Mucosa of descending colon (tissue), 3 donors: ENCODE results near the gene DSG1. TPM values are rescaled to one million over a fixed set of nuclear protein-coding genes. Genes with fewer than 3 reads are reported as not detected.

Experiments
- ATAC-seq: fragments of 200-7000 bp; cut with Tn5 transposase; one replicate; pipeline ENCODE4 v1.9.1; 2020; ENCODE audit warnings: mild to moderate bottlenecking, moderate library complexity
- DNase-seq, 3 donors: peaks; one replicate each; pipeline ENCODE4 v3.0.0-alpha.2; 2020
- H3K36me3 ChIP-seq: fragments of 200-600 bp; one replicate; pipeline ENCODE4 v1.8.0; 2021; ENCODE audit warnings: low read depth, mild to moderate bottlenecking
- H3K4me1 ChIP-seq: fragments of 200-600 bp; one replicate; pipeline ENCODE4 v1.8.0; 2021; ENCODE audit warnings: low read depth, mild to moderate bottlenecking
- H3K4me3 ChIP-seq: fragments of 200-600 bp; one replicate; pipeline ENCODE4 v1.8.0; 2021; ENCODE audit warnings: mild to moderate bottlenecking
- H3K9me3 ChIP-seq: fragments of 200-600 bp; one replicate; pipeline ENCODE4 v1.8.0; 2021; ENCODE audit warnings: mild to moderate bottlenecking
- intact Hi-C, 2 donors: fragments of 100-400 bp; cut with DNase I in 1 of 2; cut with micrococcal nuclease in 1 of 2; formaldehyde crosslinking; loops; one replicate each; pipeline versions ENCODE4 v1.11.0 to v1.11.1; 2022; cut with DNase I, micrococcal nuclease
- total RNA-seq, 3 donors: library from RNA; stranded (reverse); fragmentation: NEBNext Ultra II Directional in 2 of 3; extraction: Animal tissue kit (Norgen Biotek cat#: 25700) in 2 of 3; gene quantifications; one replicate each; pipeline versions ENCODE4 v1.2.1 to v1.2.4, GENCODE V29; 2021 to 2023
- TF ChIP-seq, protein P1 (sequence below): fragments of 200-600 bp; IDR thresholded peaks from one replicate; pipeline ENCODE4 v1.8.0; 2022; ENCODE audit warnings: antibody characterized with exemption, mild to moderate bottlenecking
- donor health status: DM: no; HTN: no; CAD: no; lungs with moderate emphysema.
- donor health status: DM: no; HTN: no; CAD: no.
- donor health status: DM: no; HTN: yes; CAD: no.

DSG1 gene
- total RNA-seq, 3 donors from 2014 or later = not detected

DNA sequence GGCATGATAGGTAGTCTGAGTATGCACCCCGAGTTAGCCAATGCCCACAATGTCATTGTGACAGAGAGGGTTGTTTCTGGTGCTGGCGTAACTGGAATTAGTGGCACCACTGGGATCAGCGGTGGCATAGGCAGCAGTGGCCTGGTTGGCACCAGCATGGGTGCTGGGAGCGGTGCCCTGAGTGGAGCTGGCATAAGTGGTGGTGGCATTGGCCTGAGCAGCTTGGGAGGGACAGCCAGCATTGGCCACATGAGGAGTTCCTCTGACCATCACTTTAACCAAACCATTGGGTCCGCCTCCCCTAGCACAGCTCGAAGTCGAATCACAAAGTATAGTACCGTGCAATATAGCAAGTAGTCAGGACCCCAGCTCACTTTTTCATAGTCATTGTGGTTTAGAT is 37.0 kb downstream of the DSG1 start:
- ATAC-seq = no peak
- H3K36me3 ChIP-seq = no peaks in the 10 kb centered on the region
- intact Hi-C loops = no loop called here
- no peaks in the 10 kb centered on the region for H3K9me3 ChIP-seq
- H3K4me3 ChIP-seq = no peak overlapping the region
- no peaks in the 10 kb centered on the region for H3K4me1 ChIP-seq
- TF ChIP-seq, protein P1, sequence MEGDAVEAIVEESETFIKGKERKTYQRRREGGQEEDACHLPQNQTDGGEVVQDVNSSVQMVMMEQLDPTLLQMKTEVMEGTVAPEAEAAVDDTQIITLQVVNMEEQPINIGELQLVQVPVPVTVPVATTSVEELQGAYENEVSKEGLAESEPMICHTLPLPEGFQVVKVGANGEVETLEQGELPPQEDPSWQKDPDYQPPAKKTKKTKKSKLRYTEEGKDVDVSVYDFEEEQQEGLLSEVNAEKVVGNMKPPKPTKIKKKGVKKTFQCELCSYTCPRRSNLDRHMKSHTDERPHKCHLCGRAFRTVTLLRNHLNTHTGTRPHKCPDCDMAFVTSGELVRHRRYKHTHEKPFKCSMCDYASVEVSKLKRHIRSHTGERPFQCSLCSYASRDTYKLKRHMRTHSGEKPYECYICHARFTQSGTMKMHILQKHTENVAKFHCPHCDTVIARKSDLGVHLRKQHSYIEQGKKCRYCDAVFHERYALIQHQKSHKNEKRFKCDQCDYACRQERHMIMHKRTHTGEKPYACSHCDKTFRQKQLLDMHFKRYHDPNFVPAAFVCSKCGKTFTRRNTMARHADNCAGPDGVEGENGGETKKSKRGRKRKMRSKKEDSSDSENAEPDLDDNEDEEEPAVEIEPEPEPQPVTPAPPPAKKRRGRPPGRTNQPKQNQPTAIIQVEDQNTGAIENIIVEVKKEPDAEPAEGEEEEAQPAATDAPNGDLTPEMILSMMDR = no peak
- DNase-seq = no peak

DNA sequence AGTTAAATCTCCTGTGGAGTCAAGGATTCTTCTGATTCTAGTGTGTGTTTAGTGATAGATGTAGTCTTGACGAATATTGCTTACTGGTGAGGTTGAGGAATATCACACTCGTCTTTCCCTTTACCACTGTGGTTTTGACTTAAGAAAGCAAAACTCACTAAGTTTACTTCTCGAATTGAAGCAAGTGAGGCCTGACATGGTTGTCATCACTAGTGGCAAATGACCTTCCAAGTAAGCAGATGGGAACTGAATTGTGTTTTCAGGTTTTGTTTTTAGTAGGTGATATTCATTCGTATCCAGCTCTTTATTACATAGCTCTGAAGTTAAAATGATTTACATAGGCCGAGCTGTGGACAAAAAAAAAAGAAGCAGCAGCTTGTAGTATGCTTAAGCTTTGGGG is 38.1 kb downstream of the DSG1 start:
- no peaks in the 10 kb centered on the region for H3K36me3 ChIP-seq
- DNase-seq = no peak
- TF ChIP-seq, protein P1 = no peak
- no peak for ATAC-seq
- intact Hi-C loops = no loop called here
- H3K4me3 ChIP-seq = no peak overlapping the region
- no peaks in the 10 kb centered on the region for H3K4me1 ChIP-seq
- H3K9me3 ChIP-seq = no peaks in the 10 kb centered on the region

DNA sequence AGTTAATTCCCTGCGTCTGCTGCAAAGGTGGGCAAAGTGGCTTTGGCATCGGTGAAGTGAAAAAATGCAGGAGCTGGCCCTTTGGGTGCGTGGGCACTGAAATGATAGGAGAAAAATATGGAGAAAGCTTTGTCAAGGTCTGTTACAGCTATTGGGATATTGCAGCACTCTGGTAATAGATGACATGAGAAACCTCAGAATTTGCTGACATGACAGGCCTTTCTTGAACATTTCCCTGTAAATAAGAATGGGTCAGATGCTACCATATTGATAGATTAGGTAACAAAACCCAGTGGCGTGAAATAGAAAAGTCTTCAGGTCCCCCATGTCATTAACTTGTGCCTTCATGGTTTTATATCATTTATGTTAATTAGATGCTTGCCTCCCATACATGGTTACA is 46.2 kb downstream of the DSG1 start:
- Histone ChIP-seq H3K4me3 (no peak overlapping the region), H3K36me3 (no peaks in the 10 kb centered on the region), H3K4me1 (no peaks in the 10 kb centered on the region), H3K9me3 (peaks cover 5% of the 10 kb centered on the region)
- ATAC-seq (no peak), DNase-seq (no peak)
- intact Hi-C loops = no loop called here
- TF ChIP-seq, protein P1 = no peak

DNA sequence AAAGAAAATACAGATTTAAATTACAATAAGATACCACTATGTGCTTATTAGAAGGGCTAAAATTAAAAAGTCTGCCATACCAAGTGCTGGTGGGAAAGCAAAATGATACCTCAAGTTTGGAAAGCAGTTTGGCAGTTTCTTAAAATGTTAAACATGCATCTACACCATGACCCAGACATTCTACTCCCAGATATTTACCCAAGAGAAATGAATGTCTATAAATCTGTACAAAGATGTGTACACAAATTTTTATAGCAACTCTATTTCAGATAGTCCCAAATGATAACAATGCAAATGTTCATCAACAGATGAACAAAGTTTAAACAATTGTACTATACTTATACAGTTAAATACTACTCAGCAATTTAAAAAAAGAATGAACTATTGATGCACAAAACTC is 51.5 kb downstream of the DSG1 start:
- DNase-seq = no peak
- ATAC-seq = no peak
- Histone ChIP-seq H3K4me3 (no peak overlapping the region), H3K9me3 (no peaks in the 10 kb centered on the region), H3K4me1 (no peaks in the 10 kb centered on the region), H3K36me3 (no peaks in the 10 kb centered on the region)
- intact Hi-C loops = no loop called here
- TF ChIP-seq, protein P1 = no peak

DNA sequence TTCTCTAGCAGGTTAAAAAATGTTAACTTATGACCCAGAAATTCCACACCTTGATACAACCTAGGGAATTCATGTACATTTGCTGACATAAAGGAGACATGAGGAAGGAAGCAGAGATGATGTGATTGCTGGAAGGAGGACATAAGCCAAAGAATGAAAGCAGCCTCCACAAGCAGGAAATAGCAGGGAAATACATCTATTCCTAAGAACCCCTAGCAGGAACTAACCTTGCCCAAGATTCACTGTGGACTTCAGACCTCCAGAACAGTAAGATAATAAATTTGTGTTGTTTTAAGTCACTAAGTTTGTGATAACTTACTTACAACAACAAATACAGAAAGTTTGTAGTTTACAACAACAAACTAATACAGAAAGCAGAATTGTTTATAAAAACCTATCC is 54.0 kb downstream of the DSG1 start:
- ATAC-seq (peak; percentile 52), DNase-seq (no peak)
- intact Hi-C loops = no loop called here
- Histone ChIP-seq H3K9me3 (no peaks in the 10 kb centered on the region), H3K36me3 (no peaks in the 10 kb centered on the region), H3K4me1 (no peaks in the 10 kb centered on the region), H3K4me3 (no peak overlapping the region)
- TF ChIP-seq, protein P1 = no peak

DNA sequence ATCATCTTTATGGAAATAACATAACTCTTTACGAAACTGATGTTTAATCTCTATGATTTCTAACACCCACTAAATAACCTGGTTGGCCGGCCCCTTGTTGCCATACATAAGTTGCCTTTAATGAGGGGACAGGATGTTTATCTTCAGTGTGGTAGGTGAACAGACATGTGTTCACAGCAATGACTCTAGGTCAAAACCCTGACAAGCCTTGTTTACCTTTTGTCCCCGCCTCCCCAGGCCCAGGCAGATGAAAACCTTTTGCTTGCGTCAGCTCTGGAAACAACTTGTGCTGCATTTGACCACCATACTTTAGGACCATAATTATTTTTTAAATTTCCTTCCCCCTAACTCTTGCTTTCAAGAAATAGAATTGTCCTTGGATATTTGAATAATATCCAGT is 55.7 kb downstream of the DSG1 start:
- intact Hi-C loops = no loop called here
- ATAC-seq (no peak), DNase-seq (no peak)
- no peaks in the 10 kb centered on the region for H3K9me3 ChIP-seq
- TF ChIP-seq, protein P1 = no peak
- no peaks in the 10 kb centered on the region for H3K4me1 ChIP-seq
- no peak overlapping the region for H3K4me3 ChIP-seq
- H3K36me3 ChIP-seq = no peaks in the 10 kb centered on the region
